ENCODE measurements around the gene RBBP6.

The RBBP6 gene

GRCh38 chr16:24508614-24509013, 30.8 kb upstream of the RBBP6 start (continued):
- TF ChIP-seq, protein P1, sequence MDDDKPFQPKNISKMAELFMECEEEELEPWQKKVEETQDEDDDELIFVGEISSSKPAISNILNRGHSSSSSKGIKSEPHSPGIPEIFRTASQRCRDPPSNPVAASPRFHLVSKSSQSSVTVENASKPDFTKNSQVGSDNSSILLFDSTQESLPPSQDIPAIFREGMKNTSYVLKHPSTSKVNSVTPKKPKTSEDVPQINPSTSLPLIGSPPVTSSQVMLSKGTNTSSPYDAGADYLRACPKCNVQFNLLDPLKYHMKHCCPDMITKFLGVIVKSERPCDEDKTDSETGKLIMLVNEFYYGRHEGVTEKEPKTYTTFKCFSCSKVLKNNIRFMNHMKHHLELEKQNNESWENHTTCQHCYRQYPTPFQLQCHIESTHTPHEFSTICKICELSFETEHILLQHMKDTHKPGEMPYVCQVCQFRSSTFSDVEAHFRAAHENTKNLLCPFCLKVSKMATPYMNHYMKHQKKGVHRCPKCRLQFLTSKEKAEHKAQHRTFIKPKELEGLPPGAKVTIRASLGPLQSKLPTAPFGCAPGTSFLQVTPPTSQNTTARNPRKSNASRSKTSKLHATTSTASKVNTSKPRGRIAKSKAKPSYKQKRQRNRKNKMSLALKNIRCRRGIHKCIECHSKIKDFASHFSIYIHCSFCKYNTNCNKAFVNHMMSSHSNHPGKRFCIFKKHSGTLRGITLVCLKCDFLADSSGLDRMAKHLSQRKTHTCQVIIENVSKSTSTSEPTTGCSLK (tag by site-specific recombination; IDR thresholded peaks at IDR 0.05) = no peak

DNA sequence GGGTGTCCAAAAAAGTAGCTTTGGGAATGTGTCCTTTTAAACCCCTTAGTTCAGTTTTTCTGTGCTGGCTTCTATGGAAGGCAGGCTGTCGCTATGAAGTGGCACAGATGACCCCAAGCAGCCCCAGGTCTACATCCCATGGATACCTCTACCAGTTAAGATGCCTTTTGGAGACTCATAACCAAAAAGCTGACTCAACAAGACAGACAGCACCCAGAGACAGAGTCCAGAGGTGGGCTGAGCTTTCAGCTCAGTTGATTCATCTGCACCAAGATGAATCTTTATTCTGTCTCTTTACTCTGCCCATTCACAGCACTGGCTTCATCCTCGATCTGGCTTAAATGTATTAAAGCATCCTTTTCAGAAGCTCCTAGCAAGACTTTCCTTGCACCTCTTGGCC, 29.8 kb upstream of the RBBP6 start:
- Histone ChIP-seq H3K36me3 (ENCODE audit: control insufficient read depth in 2 of 2, insufficient read depth in 1 of 2, low read length in 2 of 2) (no peaks in the 10 kb centered on the region), H3K4me3 (ENCODE audit: low read depth, low read length) (no peak overlapping the region), H3K4me1 (ENCODE audit: control insufficient read depth, insufficient read depth, low read length) (no peaks in the 10 kb centered on the region), H3K27ac (ENCODE audit: extremely low read depth, low read depth, low read length) (no peak overlapping the region), H3K9me3 (ENCODE audit: control insufficient read depth, insufficient read depth, low read depth, low read length) (no peaks in the 10 kb centered on the region)
- no peak for TF ChIP-seq GFI1B (tag by site-specific recombination; IDR thresholded peaks at IDR 0.05)
- TF ChIP-seq EGR2 (tag by site-specific recombination; IDR thresholded peaks at IDR 0.05; ENCODE audit: low read depth) = no peak
- no peak for TF ChIP-seq ZNF768 (tag by site-specific recombination; IDR thresholded peaks at IDR 0.05)
- no peak for TF ChIP-seq ZSCAN4 (tag by site-specific recombination; IDR thresholded peaks at IDR 0.05)
- no peak for TF ChIP-seq ZSCAN18 (tag by site-specific recombination; IDR thresholded peaks at IDR 0.05)
- TF ChIP-seq KLF1 (tag by site-specific recombination; IDR thresholded peaks at IDR 0.05) = no peak
- no peak for TF ChIP-seq ZNF48 (tag by site-specific recombination; IDR thresholded peaks at IDR 0.05)
- TF ChIP-seq ZNF26 (tag by site-specific recombination; IDR thresholded peaks at IDR 0.05) = no peak
- TF ChIP-seq, protein P2, sequence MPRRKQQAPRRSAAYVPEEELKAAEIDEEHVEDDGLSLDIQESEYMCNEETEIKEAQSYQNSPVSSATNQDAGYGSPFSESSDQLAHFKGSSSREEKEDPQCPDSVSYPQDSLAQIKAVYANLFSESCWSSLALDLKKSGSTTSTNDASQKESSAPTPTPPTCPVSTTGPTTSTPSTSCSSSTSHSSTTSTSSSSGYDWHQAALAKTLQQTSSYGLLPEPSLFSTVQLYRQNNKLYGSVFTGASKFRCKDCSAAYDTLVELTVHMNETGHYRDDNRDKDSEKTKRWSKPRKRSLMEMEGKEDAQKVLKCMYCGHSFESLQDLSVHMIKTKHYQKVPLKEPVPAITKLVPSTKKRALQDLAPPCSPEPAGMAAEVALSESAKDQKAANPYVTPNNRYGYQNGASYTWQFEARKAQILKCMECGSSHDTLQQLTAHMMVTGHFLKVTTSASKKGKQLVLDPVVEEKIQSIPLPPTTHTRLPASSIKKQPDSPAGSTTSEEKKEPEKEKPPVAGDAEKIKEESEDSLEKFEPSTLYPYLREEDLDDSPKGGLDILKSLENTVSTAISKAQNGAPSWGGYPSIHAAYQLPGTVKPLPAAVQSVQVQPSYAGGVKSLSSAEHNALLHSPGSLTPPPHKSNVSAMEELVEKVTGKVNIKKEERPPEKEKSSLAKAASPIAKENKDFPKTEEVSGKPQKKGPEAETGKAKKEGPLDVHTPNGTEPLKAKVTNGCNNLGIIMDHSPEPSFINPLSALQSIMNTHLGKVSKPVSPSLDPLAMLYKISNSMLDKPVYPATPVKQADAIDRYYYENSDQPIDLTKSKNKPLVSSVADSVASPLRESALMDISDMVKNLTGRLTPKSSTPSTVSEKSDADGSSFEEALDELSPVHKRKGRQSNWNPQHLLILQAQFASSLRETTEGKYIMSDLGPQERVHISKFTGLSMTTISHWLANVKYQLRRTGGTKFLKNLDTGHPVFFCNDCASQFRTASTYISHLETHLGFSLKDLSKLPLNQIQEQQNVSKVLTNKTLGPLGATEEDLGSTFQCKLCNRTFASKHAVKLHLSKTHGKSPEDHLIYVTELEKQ (tag by site-specific recombination; IDR thresholded peaks at IDR 0.05; ENCODE audit: borderline replicate concordance) = no peak
- no peak for TF ChIP-seq ZNF792 (tag by site-specific recombination; IDR thresholded peaks at IDR 0.05)
- ChIA-PET CTCF (interaction anchor here (1.8 kb wide), 1 partner anchor 467 kb away, joined by 6 read pairs; no protein-coding TSS in a partner anchor), POLR2A (no interaction called here)

GRCh38 chr16:24511174-24511573, 28.2 kb upstream of the RBBP6 start:
- ChIA-PET CTCF (interaction anchor here (1.5 kb wide), 1 partner anchor 466 kb away, joined by 7 read pairs; no protein-coding TSS in a partner anchor), POLR2A (no interaction called here)
- no peak for TF ChIP-seq ZNF426 (tag by site-specific recombination; IDR thresholded peaks at IDR 0.05)
- no peak for TF ChIP-seq BCL11B (tag by site-specific recombination; IDR thresholded peaks at IDR 0.05; ENCODE audit: low read depth)
- TF ChIP-seq ZFP3 (tag by site-specific recombination; IDR thresholded peaks at IDR 0.05; ENCODE audit: low read depth) = no peak
- TF ChIP-seq ZNF473 (tag by site-specific recombination; IDR thresholded peaks at IDR 0.05) = no peak
- TF ChIP-seq, protein P3, sequence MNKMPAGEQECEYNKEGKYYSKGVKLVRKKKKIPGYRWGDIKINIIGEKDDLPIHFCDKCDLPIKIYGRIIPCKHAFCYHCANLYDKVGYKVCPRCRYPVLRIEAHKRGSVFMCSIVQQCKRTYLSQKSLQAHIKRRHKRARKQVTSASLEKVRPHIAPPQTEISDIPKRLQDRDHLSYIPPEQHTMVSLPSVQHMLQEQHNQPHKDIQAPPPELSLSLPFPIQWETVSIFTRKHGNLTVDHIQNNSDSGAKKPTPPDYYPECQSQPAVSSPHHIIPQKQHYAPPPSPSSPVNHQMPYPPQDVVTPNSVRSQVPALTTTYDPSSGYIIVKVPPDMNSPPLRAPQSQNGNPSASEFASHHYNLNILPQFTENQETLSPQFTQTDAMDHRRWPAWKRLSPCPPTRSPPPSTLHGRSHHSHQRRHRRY (tag by site-specific recombination; IDR thresholded peaks at IDR 0.05) = no peak
- TF ChIP-seq ZNF768 (tag by site-specific recombination; IDR thresholded peaks at IDR 0.05) = no peak
- TF ChIP-seq ZNF433 (tag by site-specific recombination; IDR thresholded peaks at IDR 0.05; ENCODE audit: low read depth) = no peak
- Histone ChIP-seq H3K9me3 (ENCODE audit: control insufficient read depth, insufficient read depth, low read depth, low read length) (no peaks in the 10 kb centered on the region), H3K4me3 (ENCODE audit: low read depth, low read length) (no peak overlapping the region), H3K4me1 (ENCODE audit: control insufficient read depth, insufficient read depth, low read length) (no peaks in the 10 kb centered on the region), H3K27ac (ENCODE audit: extremely low read depth, low read depth, low read length) (no peak overlapping the region), H3K36me3 (ENCODE audit: control insufficient read depth in 2 of 2, insufficient read depth in 1 of 2, low read length in 2 of 2) (no peaks in the 10 kb centered on the region)

Measured in HEK293 (cell line).